Measurements from ENCODE around the gene UCP1.
"Not testable (repeated sequence)": the region's sequence is repeated elsewhere in the genome, so short reads cannot be mapped to it uniquely, and the experiment has no call there.

Gene UCP1

GRCh38 chr4:140533951-140534480 lies 34.7 kb downstream of the UCP1 start:
- FAIRE-seq, result no peak

GRCh38 chr4:140529434-140529833 lies 39.3 kb downstream of the UCP1 start:
- FAIRE-seq, result no peak

- FAIRE-seq, result peak; percentile 96
These were observed 44.7 kb downstream of the UCP1 start, which contains the start of gene ELMOD2 for GRCh38 chr4:140523857-140524742. ELMOD2 (plus strand) TSS chr4:140524168; CDS start chr4:140525429, 1,261 bp downstream.

- FAIRE-seq, result no peak
These were observed 45.3 kb downstream of the UCP1 start for GRCh38 chr4:140523370-140523856.

- FAIRE-seq, result no peak
These were observed 53.3 kb downstream of the UCP1 start for GRCh38 chr4:140515423-140515822.

- not testable (repeated sequence) for FAIRE-seq
These were observed 55.0 kb downstream of the UCP1 start for GRCh38 chr4:140513765-140514164.
